GM12801 (cell line): ENCODE measurements around the gene STAG2.

Experiments
- TF ChIP-seq, protein P1 (sequence below): IDR thresholded peaks from one replicate; pipeline ENCODE4 v1.5.1; 2011; ENCODE audit warnings: control low read depth; ENCODE audit not compliant: insufficient read length; ENCODE audit errors: extremely low read depth

The STAG2 gene

DNA sequence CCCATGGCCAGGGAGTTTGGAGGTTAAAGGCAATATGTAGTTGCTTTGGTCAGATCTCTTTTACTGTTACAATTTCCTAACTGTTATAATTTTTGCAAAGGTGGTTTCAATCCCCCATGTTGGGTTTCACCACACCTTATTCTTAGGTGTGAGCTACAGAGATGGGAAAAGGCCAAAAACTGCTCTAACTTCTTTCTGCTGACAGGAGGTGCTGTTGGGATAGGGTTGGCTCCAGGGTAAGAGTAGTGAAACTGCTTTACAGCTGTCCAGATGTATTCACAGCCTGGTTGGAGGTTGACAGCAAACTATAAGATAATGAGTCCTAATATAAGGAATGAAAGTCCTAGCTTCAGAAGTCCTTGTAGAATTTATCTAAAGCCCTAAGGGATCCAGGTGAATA lies 189.7 kb downstream of the STAG2 start:
- TF ChIP-seq, protein P1, sequence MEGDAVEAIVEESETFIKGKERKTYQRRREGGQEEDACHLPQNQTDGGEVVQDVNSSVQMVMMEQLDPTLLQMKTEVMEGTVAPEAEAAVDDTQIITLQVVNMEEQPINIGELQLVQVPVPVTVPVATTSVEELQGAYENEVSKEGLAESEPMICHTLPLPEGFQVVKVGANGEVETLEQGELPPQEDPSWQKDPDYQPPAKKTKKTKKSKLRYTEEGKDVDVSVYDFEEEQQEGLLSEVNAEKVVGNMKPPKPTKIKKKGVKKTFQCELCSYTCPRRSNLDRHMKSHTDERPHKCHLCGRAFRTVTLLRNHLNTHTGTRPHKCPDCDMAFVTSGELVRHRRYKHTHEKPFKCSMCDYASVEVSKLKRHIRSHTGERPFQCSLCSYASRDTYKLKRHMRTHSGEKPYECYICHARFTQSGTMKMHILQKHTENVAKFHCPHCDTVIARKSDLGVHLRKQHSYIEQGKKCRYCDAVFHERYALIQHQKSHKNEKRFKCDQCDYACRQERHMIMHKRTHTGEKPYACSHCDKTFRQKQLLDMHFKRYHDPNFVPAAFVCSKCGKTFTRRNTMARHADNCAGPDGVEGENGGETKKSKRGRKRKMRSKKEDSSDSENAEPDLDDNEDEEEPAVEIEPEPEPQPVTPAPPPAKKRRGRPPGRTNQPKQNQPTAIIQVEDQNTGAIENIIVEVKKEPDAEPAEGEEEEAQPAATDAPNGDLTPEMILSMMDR, result no peak
